GM20000 (cell line): Measurements from ENCODE around the gene KCNK1.
"Not testable (repeated sequence)": the region's sequence is repeated elsewhere in the genome, so short reads cannot be mapped to it uniquely, and the experiment has no call there.

Experiments used
- DNase-seq: peaks from one replicate; pipeline ENCODE4 v3.0.0; 2012; ENCODE audit warnings: low spot score
- CTCF ChIP-seq: IDR thresholded peaks from 2 replicates; pipeline ENCODE4 v1.5.1; 2012; ENCODE audit warnings: mild to moderate bottlenecking, control low read depth; ENCODE audit errors: extremely low read depth, missing control alignments

The KCNK1 gene

GRCh38 chr1:233607252-233608119 lies 6.4 kb upstream of the KCNK1 start:
- no peak for DNase-seq
- TF ChIP-seq CTCF: no peak

DNA sequence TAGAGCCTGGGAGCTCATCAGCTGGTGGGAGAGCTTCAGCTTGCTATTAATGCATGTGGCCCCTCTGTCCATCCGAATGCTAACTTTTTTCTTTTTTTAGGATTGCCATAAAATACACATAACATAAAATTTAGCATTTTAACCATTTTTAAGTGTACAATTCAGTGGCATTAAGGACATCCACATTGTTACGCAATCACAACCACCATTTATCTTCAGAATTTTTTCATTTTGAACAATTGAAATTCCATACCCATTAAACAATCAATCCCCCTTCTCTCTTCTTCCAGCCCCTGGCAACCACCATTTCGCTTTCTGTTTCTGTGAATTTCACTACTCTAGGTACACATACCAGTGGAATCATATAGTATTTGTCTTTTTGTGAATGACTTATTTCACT lies 4.9 kb upstream of the KCNK1 start:
- DNase-seq: no peak

GRCh38 chr1:233609926-233610325 lies 4.0 kb upstream of the KCNK1 start:
- TF ChIP-seq CTCF: no peak
- DNase-seq: no peak

More for the DNA sequence above, 4.9 kb upstream of the KCNK1 start:
- no peak for TF ChIP-seq CTCF

DNA sequence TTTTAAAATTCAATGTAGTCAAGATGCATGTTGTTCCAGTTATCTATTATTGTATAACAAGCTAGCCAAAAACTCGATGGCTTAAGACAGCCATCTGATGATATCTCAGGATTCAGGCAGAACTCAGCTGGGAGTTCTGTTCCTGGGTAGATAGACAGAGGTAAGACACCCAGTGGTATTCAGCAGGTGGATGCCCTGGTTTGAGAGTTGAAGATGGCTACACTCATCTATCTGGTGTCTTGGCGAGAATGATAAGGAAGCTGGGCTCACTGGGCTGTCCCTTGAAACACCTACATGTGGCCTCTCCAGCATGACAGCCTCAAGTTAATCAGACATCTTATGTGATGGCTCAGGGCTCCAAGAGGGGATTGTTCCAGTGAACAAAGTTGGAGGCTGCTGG lies 3.3 kb upstream of the KCNK1 start:
- TF ChIP-seq CTCF: no peak
- DNase-seq: no peak

DNA sequence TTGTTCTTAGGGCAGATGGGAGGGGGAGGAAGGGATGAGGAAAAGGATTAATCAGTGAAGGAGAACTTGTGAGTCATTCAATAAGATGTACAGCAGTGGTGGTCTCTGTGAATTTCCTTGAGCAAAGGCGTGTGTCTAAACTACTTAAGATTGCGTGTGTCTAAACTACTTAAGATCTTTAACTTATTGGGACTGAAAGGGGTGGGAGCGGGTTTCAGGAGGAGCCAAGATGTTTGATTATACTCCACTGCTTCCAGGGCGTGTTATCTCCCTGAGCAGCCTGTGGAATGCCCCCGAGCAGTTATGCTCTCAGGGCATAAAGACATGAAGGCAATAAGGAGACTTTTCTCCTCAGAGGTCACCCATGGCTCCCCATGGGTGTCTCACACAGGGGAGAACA lies 2.5 kb upstream of the KCNK1 start:
- DNase-seq: not testable (repeated sequence)

GRCh38 chr1:233614173-233614742 lies 352 bp downstream of the KCNK1 start:
- TF ChIP-seq CTCF: no peak
- DNase-seq: peak; percentile 78

DNA sequence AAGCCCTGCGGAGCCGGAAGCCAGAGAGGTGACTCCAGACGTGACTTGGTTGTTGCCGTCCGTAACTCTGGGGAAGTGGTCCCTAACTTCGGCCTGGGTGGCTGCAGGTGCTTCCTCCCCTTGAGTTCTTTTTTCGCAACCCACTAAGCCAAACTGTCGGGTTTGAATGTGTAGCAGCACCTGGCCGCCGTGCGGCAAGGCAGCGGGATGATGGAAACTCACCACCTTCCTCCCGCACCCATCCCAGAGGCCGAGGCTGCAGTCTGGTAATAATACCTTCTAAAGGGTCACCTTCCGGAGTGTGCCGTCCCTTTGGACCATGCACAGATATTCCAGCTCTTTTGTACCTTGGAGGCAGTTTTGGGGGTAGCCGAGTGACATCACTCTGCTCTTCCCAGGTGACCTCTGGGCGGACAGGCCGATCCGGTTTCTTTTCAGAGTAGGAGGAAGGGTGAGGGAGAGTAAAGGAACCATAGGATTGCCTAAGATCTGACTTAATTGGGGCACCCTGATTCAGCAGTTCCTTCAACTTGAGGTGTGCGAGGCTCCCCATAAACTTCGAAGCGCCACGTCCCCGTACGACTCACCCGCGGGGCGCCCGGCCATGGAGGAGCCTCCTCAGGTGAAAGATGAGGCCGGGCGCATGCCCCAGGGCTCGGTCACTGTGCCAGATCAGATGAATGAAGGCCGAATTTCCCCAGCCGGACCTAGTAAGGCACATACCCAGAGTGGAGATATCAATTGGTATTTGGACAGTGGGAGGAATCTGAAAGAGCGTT lies 1.0 kb downstream of the KCNK1 start:
- DNase-seq: peak; percentile 69
- no peak for TF ChIP-seq CTCF
